ENCODE results near the gene IL2RA. TPM values are rescaled to one million over a fixed set of nuclear protein-coding genes. Genes with fewer than 3 reads are reported as not detected.
A peak's percentile ranks its signal among the peaks of the same experiment; 100 is the strongest.

Gene IL2RA
- polyA plus RNA-seq, 1 donor (not counting 4 experiments of a cell fraction or from before 2014, with no cell fraction given) = not detected

DNA sequence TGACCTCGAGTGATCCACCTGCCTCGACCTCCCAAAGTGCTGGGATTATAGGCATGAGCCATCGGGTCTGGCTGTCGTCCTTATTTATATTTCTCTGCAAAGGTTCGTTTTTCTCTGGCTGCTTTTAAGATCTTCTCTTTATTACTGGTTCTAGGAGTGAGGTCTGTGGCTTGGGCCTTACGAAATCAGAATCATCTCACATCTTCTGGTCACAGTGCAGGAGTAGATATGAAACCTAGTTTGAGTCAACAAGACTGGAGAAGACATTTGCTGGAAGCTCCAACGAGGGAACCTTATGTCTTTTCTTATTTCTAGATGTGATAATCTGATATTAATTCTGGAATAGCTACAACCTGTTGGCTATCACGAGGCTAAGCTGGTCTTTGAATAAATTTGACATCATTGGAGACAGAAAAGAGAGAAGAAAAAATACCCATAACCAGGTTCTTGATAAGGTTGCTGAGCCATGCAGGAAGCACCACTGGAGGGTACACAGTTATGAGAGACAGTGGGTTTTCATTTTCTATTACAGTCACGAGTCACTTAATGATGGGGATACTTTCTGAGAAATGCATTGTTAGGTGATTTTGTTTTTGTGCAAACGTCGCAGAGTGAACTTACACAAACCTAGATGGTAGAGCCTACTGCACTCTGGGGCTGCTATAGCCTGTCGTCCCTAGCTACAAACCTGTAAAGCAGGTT, 59.2 kb downstream of the IL2RA start:
- FAIRE-seq = no peak
- TF ChIP-seq, protein P1, sequence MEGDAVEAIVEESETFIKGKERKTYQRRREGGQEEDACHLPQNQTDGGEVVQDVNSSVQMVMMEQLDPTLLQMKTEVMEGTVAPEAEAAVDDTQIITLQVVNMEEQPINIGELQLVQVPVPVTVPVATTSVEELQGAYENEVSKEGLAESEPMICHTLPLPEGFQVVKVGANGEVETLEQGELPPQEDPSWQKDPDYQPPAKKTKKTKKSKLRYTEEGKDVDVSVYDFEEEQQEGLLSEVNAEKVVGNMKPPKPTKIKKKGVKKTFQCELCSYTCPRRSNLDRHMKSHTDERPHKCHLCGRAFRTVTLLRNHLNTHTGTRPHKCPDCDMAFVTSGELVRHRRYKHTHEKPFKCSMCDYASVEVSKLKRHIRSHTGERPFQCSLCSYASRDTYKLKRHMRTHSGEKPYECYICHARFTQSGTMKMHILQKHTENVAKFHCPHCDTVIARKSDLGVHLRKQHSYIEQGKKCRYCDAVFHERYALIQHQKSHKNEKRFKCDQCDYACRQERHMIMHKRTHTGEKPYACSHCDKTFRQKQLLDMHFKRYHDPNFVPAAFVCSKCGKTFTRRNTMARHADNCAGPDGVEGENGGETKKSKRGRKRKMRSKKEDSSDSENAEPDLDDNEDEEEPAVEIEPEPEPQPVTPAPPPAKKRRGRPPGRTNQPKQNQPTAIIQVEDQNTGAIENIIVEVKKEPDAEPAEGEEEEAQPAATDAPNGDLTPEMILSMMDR (optimal IDR thresholded peaks at IDR 0.05 in 1 of 3, IDR thresholded peaks at IDR 0.05 in 1 of 3, conservative IDR thresholded peaks at IDR 0.05 in 1 of 3; ENCODE audit: extremely low read depth in 1 of 3, insufficient read depth in 2 of 3, low read length in 3 of 3) = no peak
- no peak for TF ChIP-seq EZH2 (IDR thresholded peaks at IDR 0.05; ENCODE audit: low read length)

DNA sequence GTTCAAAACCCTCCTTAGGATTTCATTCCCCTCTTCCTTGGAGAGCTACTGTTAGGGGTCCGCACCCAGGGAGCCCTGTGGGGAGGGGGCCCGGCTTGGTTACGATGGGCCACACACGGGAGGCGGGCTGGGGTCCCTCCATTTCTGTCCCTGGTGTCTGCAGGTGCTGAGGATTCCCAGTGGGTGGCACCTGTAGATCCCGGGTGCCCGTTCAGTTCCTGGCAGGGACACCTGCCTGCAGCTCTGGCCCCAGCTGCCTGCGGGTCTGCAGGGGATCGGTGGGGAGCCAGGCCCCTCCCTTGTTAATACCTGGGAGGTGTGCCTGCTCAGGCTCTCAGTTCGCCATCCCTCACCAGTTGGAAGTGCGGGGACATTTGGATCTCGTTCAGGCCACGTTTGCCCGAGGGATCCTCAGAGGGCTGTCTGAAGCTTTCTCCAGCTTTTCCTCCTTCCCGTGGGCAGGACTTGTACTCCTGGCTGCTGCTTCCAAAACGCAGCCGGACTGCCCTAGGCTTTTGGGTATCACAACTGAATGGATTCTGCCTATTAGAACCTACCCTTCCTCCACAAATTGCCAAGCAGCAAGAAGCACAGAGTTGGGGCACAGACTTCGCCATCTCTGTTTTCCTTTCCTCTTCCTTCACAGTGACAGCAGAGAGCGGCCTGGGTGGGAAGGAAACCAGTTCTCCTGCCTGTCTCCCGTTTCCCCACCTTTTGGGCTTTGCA, 62.6 kb downstream of the IL2RA start:
- Histone ChIP-seq H3K79me2 (ENCODE audit: control insufficient read depth, insufficient read depth, low read length) (no peaks in the 10 kb centered on the region), H3K9ac (ENCODE audit: control insufficient read depth, extremely low read depth, insufficient read depth, low read length) (no peak overlapping the region), H3K36me3 (ENCODE audit: control insufficient read depth in 2 of 2, extremely low read depth in 1 of 2, insufficient read depth in 2 of 2, low read length in 2 of 2) (no peaks in the 10 kb centered on the region), H3K4me3 (ENCODE audit: control insufficient read depth in 2 of 3, extremely low read depth in 1 of 3, insufficient read depth in 2 of 3, low read depth in 1 of 3, low read length in 3 of 3) (no peak overlapping the region), H3K27me3 (ENCODE audit: control insufficient read depth, extremely low read depth, insufficient read depth, low read length) (peaks cover 19% of the 10 kb centered on the region), H4K20me1 (ENCODE audit: control insufficient read depth, extremely low read depth, insufficient read depth, low read length) (no peaks in the 10 kb centered on the region), H3K4me2 (ENCODE audit: control insufficient read depth, extremely low read depth, insufficient read depth, low read depth, low read length) (peak overlapping the region; percentile 9), H3K9me1 (ENCODE audit: control insufficient read depth, extremely low read depth, insufficient read depth, low read length) (no peaks in the 10 kb centered on the region), H3K9me3 (ENCODE audit: control insufficient read depth, low read depth, low read length) (no peaks in the 10 kb centered on the region), H2AFZ (ENCODE audit: control insufficient read depth, low read length) (peak overlapping the region; percentile 20), H3K27ac (ENCODE audit: control insufficient read depth, insufficient read depth, low read length) (no peak overlapping the region), H3K4me1 (ENCODE audit: control insufficient read depth, extremely low read depth, insufficient read depth, low read length) (no peaks in the 10 kb centered on the region)
- dilution Hi-C loops (cut with MboI; ENCODE audit: extremely low pct_ligation_motif_present, low sequenced_read_pairs) = no loop called here
- DNase-seq (ENCODE audit: low read depth, low spot score) = no peak
- no peak for FAIRE-seq
- peak; percentile 46 for TF ChIP-seq EZH2 (IDR thresholded peaks at IDR 0.05; ENCODE audit: low read length)
- TF ChIP-seq, protein P1 (optimal IDR thresholded peaks at IDR 0.05 in 1 of 3, IDR thresholded peaks at IDR 0.05 in 1 of 3, conservative IDR thresholded peaks at IDR 0.05 in 1 of 3; ENCODE audit: extremely low read depth in 1 of 3, insufficient read depth in 2 of 3, low read length in 3 of 3) = no peak

More for the DNA sequence above, 59.2 kb downstream of the IL2RA start:
- no peak for DNase-seq (ENCODE audit: low read depth, low spot score)
- H2AFZ ChIP-seq (ENCODE audit: control insufficient read depth, low read length) = no peak overlapping the region
- no peaks in the 10 kb centered on the region for H3K79me2 ChIP-seq (ENCODE audit: control insufficient read depth, insufficient read depth, low read length)
- H3K4me2 ChIP-seq (ENCODE audit: control insufficient read depth, extremely low read depth, insufficient read depth, low read depth, low read length) = no peak overlapping the region
- no peaks in the 10 kb centered on the region for H3K9me1 ChIP-seq (ENCODE audit: control insufficient read depth, extremely low read depth, insufficient read depth, low read length)
- dilution Hi-C loops (cut with MboI; ENCODE audit: extremely low pct_ligation_motif_present, low sequenced_read_pairs) = no loop called here
- no peaks in the 10 kb centered on the region for H3K9me3 ChIP-seq (ENCODE audit: control insufficient read depth, low read depth, low read length)
- H3K36me3 ChIP-seq (ENCODE audit: control insufficient read depth in 2 of 2, extremely low read depth in 1 of 2, insufficient read depth in 2 of 2, low read length in 2 of 2) = no peaks in the 10 kb centered on the region
- no peaks in the 10 kb centered on the region for H3K4me1 ChIP-seq (ENCODE audit: control insufficient read depth, extremely low read depth, insufficient read depth, low read length)
- H3K9ac ChIP-seq (ENCODE audit: control insufficient read depth, extremely low read depth, insufficient read depth, low read length) = no peak overlapping the region
- H3K27ac ChIP-seq (ENCODE audit: control insufficient read depth, insufficient read depth, low read length) = no peak overlapping the region
- H4K20me1 ChIP-seq (ENCODE audit: control insufficient read depth, extremely low read depth, insufficient read depth, low read length) = no peaks in the 10 kb centered on the region
- no peak overlapping the region for H3K4me3 ChIP-seq (ENCODE audit: control insufficient read depth in 2 of 3, extremely low read depth in 1 of 3, insufficient read depth in 2 of 3, low read depth in 1 of 3, low read length in 3 of 3)
- peaks cover 22% of the 10 kb centered on the region for H3K27me3 ChIP-seq (ENCODE audit: control insufficient read depth, extremely low read depth, insufficient read depth, low read length)
